Natural killer cell treated with Interleukin-12 subunit alpha and Interleukin-12 subunit beta and Interleukin-15 and Interleukin-18, amount 100 ng/mL, for 72 hours (primary cell): ENCODE data around the gene SGO2. TPM values are rescaled to one million over a fixed set of nuclear protein-coding genes. Genes with fewer than 3 reads are reported as not detected.

ENCODE experiments used
- ATAC-seq, 2 donors: fragments of 150-1000 bp; cut with Tn5 transposase in 1 of 2; sonication (Bioruptor Pico), chemical (Tn5 transposase) in 1 of 2; 2 replicates each; pipeline ENCODE4 v1.10.0; 2021
- DNase-seq: peaks from one replicate; pipeline ENCODE4 v3.0.0; 2022; ENCODE audit warnings: low spot score
- H3K27ac Mint-ChIP-seq, 2 donors: 1 replicate in 1 of 2; 2 replicates in 1 of 2; pipeline ENCODE4 v1.8.0; 2022; ENCODE audit warnings: mixed read lengths in 2 of 2, mild to moderate bottlenecking in 1 of 2, moderate library complexity in 1 of 2
- H3K27me3 Mint-ChIP-seq, 2 donors: 1 replicate in 1 of 2; 2 replicates in 1 of 2; pipeline ENCODE4 v1.8.0; 2022; ENCODE audit warnings: mixed read lengths in 2 of 2
- H3K36me3 Mint-ChIP-seq: one replicate; pipeline ENCODE4 v1.8.0; 2022; ENCODE audit warnings: mixed read lengths
- H3K4me1 Mint-ChIP-seq, 2 donors: 1 replicate in 1 of 2; 2 replicates in 1 of 2; pipeline ENCODE4 v1.8.0; 2022; ENCODE audit warnings: low read depth in 2 of 2, mixed read lengths in 2 of 2, mild to moderate bottlenecking in 1 of 2
- H3K4me3 Mint-ChIP-seq: one replicate; pipeline ENCODE4 v1.8.0; 2022; ENCODE audit warnings: mixed read lengths
- H3K9me3 Mint-ChIP-seq: 2 replicates; pipeline ENCODE4 v1.8.0; 2022; ENCODE audit warnings: mixed read lengths
- total RNA-seq, 2 donors: library from RNA; stranded (reverse); gene quantifications; one replicate each; pipeline ENCODE4 v1.2.3, GENCODE V29; 2022

SGO2 gene, protein sequence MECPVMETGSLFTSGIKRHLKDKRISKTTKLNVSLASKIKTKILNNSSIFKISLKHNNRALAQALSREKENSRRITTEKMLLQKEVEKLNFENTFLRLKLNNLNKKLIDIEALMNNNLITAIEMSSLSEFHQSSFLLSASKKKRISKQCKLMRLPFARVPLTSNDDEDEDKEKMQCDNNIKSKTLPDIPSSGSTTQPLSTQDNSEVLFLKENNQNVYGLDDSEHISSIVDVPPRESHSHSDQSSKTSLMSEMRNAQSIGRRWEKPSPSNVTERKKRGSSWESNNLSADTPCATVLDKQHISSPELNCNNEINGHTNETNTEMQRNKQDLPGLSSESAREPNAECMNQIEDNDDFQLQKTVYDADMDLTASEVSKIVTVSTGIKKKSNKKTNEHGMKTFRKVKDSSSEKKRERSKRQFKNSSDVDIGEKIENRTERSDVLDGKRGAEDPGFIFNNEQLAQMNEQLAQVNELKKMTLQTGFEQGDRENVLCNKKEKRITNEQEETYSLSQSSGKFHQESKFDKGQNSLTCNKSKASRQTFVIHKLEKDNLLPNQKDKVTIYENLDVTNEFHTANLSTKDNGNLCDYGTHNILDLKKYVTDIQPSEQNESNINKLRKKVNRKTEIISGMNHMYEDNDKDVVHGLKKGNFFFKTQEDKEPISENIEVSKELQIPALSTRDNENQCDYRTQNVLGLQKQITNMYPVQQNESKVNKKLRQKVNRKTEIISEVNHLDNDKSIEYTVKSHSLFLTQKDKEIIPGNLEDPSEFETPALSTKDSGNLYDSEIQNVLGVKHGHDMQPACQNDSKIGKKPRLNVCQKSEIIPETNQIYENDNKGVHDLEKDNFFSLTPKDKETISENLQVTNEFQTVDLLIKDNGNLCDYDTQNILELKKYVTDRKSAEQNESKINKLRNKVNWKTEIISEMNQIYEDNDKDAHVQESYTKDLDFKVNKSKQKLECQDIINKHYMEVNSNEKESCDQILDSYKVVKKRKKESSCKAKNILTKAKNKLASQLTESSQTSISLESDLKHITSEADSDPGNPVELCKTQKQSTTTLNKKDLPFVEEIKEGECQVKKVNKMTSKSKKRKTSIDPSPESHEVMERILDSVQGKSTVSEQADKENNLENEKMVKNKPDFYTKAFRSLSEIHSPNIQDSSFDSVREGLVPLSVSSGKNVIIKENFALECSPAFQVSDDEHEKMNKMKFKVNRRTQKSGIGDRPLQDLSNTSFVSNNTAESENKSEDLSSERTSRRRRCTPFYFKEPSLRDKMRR
- total RNA-seq, result 10 to 100 TPM; 18.2 to 31.0 TPM

DNA sequence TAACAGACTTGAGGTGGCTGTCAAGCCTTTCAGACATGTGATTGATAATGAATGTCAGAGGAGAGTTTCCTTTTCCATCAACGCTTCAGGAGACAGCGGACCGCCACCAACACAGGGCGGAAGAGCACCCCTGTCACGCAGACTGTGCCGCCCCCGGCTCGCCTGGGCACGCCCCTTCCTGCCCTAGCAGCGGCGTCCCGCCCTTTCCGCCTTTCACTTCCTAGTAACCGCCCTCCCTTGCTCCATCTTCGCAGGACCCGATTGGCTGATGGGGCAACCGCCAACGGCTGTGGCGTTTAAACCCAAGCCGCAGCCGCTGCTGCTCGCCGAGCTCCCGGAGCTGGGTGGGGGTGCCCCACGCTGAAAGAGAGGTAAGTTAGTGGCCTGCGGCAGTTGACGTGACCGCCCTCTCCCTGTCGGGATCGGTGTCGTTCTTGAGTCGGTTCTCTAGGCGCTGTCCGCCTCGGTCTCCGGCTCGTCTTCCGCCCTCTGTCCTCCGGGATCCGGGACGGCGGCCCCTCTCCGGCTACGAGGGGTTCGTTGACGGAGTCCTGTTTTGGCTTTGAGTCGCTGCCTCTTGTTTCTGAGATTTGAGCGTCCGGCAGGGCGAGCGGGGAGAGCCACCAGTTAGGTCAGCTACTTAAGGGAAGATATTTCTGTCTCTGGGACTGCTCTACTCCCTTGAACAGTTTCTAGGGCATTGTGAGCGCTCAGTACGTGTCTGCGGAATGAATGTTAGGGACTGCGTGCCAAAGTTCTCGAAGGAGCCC lies at the start of gene SGO2:
Gene SGO2, plus strand, starts transcription at position 326 of the 770 bp plus-strand sequence. CDS start 6,769 bp downstream, outside the sequence.
- ATAC-seq (peak; percentile 100), DNase-seq (peak; percentile 99)
- Mint-ChIP-seq H3K27ac (peak within 1 kb of the TSS; percentile 96 to 97), H3K36me3 (peaks cover 4% of the 10 kb centered on the region), H3K27me3 (peaks cover 4 to 8% of the 10 kb centered on the region in 2 donors), H3K9me3 (no peaks in the 10 kb centered on the region), H3K4me1 (peaks cover 13 to 34% of the 10 kb centered on the region in 2 donors), H3K4me3 (peak within 1 kb of the TSS; percentile 99)

GRCh38 chr2:200476836-200477235 lies 49.2 kb upstream of the SGO2 start:
- Mint-ChIP-seq H3K4me1 (no peaks in the 10 kb centered on the region), H3K27ac (no peak overlapping the region), H3K4me3 (no peak overlapping the region), H3K9me3 (no peaks in the 10 kb centered on the region), H3K27me3 (no peaks in the 10 kb centered on the region), H3K36me3 (no peaks in the 10 kb centered on the region)
- no peak for DNase-seq
- no peak for ATAC-seq

- no peaks in the 10 kb centered on the region for H3K9me3 Mint-ChIP-seq
- no peak overlapping the region for H3K4me3 Mint-ChIP-seq
- H3K36me3 Mint-ChIP-seq, result no peaks in the 10 kb centered on the region
- no peaks in the 10 kb centered on the region for H3K4me1 Mint-ChIP-seq
- H3K27ac Mint-ChIP-seq, result no peak overlapping the region
- DNase-seq, result no peak
- no peaks in the 10 kb centered on the region for H3K27me3 Mint-ChIP-seq
- no peak for ATAC-seq
Measured at GRCh38 chr2:200477667-200478131, 48.3 kb upstream of the SGO2 start.

DNA sequence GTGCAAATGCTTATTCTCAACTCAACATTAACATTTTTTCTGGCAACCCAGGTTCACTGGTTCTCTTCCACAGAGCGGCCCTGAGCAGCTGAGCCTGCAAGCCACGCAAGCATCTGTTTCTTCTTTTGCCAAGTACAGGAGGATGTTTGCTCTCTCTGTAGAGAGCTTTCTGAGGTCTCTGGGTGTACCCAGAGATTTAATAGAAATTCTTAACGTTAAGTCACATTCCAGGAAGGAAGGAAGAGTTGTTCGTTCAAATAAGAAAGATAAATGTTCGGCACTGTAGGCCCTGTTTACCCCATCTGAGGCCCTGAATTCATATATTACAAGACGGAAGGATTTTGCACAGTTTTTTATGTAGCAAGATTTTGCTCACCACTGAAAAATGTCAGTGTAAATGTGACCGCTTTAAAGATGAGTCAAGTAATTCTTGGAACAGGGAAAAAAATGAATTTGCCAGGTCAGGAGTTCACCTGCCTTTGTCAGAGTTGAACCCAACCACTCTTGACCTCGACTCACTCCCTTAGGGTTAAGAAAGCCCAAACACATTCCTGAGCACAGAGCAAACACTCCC lies 46.2 kb upstream of the SGO2 start:
- Mint-ChIP-seq H3K4me3 (no peak overlapping the region), H3K27me3 (peaks cover 0 to 2% of the 10 kb centered on the region in 2 donors), H3K36me3 (no peaks in the 10 kb centered on the region), H3K4me1 (no peaks in the 10 kb centered on the region), H3K27ac (peak overlapping the region in 1 of 2 donors; percentile 48), H3K9me3 (no peaks in the 10 kb centered on the region)
- DNase-seq (no peak), ATAC-seq (peak in 1 of 2 donors; percentile 50)

GRCh38 chr2:200482194-200482593 lies 43.8 kb upstream of the SGO2 start:
- H3K27me3 Mint-ChIP-seq, result peaks cover 0 to 2% of the 10 kb centered on the region in 2 donors
- no peaks in the 10 kb centered on the region for H3K4me1 Mint-ChIP-seq
- H3K36me3 Mint-ChIP-seq, result no peaks in the 10 kb centered on the region
- no peak for DNase-seq
- H3K4me3 Mint-ChIP-seq, result no peak overlapping the region
- H3K9me3 Mint-ChIP-seq, result no peaks in the 10 kb centered on the region
- no peak for ATAC-seq
- no peak overlapping the region for H3K27ac Mint-ChIP-seq

DNA sequence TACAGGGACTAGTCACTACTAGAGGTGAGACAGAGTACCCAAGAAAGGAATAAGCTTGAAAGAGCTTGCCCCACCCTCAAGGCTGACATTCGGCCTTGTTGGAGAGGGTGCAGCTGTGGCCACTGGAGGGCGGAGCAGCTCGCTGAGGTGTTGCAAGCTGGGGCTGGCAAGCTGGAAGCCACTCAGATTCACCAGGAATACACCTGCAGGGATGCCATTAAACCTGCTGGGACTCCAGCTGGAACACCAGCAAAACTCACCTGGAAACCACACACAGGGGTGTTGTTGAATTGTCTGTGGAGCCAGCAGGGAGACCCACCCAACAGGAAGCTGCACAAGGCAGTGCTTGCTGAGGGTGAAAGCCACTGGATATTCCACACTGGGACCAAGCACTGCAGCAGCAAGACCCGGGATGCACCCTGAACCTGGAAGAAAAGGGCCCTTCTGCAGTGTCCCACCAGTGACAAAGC lies 42.2 kb upstream of the SGO2 start:
- no peak for DNase-seq
- no peak for ATAC-seq
- Mint-ChIP-seq H3K4me1 (no peaks in the 10 kb centered on the region), H3K4me3 (no peak overlapping the region), H3K36me3 (no peaks in the 10 kb centered on the region), H3K27ac (no peak overlapping the region), H3K27me3 (peaks cover 0 to 2% of the 10 kb centered on the region in 2 donors), H3K9me3 (no peaks in the 10 kb centered on the region)

DNA sequence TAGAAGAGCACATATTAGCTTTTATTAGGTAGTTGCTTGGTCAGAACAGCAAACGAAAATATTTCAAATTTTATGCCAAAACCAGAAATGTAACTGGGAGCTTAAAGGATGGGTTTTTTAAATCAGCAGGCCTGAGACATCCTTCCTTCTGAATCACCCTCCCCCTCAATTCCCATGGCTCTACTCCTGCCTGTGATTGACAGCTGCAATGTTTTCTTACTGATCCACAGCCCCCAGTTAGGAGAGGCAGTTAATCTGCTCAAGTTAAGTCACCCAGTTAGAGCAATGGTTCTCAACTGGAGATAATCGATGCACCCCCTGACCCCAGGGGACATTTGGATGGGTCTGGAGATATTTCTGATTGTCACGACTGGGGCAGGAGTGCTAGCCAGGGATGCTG lies 41.1 kb upstream of the SGO2 start:
- Mint-ChIP-seq H3K9me3 (no peaks in the 10 kb centered on the region), H3K27me3 (peaks cover 0 to 2% of the 10 kb centered on the region in 2 donors), H3K36me3 (no peaks in the 10 kb centered on the region), H3K27ac (no peak overlapping the region), H3K4me1 (no peaks in the 10 kb centered on the region), H3K4me3 (no peak overlapping the region)
- ATAC-seq, result no peak
- no peak for DNase-seq

DNA sequence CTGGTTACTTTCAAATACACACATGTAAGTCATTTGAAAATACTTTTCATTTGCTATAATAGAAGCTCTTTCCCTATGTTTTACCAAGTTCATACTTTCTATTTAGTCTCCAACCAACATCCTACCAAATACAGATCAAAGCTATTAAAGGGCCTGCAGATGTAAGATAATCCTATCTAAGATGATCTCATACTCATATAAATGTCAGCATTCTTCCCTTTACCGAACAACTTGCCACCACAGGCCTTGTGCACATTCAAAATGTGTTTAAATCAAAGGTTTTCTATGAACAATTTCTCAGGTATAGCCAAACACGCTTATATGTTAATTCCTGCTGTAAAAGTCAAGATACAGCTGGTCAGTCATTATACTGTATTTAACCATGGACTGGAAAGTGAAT lies 39.5 kb upstream of the SGO2 start:
- H3K9me3 Mint-ChIP-seq, result no peaks in the 10 kb centered on the region
- H3K4me3 Mint-ChIP-seq, result no peak overlapping the region
- H3K36me3 Mint-ChIP-seq, result peaks cover 5% of the 10 kb centered on the region
- H3K4me1 Mint-ChIP-seq, result no peaks in the 10 kb centered on the region
- no peak for DNase-seq
- no peak overlapping the region for H3K27ac Mint-ChIP-seq
- no peak for ATAC-seq
- peaks cover 0 to 2% of the 10 kb centered on the region in 2 donors for H3K27me3 Mint-ChIP-seq

- no peaks in the 10 kb centered on the region for H3K27me3 Mint-ChIP-seq
- no peaks in the 10 kb centered on the region for H3K4me1 Mint-ChIP-seq
- H3K4me3 Mint-ChIP-seq, result no peak overlapping the region
- peaks cover 15% of the 10 kb centered on the region for H3K36me3 Mint-ChIP-seq
- no peak overlapping the region for H3K27ac Mint-ChIP-seq
- DNase-seq (no peak), ATAC-seq (no peak)
- no peaks in the 10 kb centered on the region for H3K9me3 Mint-ChIP-seq
Measured at GRCh38 chr2:200488169-200488568, 37.8 kb upstream of the SGO2 start.

DNA sequence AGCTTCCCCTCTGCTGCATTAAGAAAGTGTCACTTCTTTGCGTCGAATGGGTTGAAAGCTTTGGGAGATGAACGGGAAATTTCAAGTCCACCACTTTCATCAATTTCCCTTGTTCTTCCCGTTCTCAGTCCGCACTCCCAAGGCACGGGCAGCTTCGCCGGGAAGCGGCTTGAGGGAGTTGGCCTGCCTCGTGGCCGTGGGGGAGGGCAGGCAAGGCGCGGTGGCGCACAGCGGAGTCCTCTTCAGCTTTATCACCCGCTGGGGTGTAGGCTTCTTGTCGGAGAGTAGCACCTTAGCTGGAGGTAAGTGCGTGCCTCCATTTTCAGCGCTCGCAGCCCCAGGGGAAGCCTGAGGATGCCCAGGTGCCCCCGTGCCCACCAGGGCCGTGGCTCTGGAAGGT lies 36.0 kb upstream of the SGO2 start:
- H3K9me3 Mint-ChIP-seq, result no peaks in the 10 kb centered on the region
- peaks cover 15% of the 10 kb centered on the region for H3K36me3 Mint-ChIP-seq
- no peak overlapping the region for H3K4me3 Mint-ChIP-seq
- no peaks in the 10 kb centered on the region for H3K4me1 Mint-ChIP-seq
- H3K27me3 Mint-ChIP-seq, result no peaks in the 10 kb centered on the region
- H3K27ac Mint-ChIP-seq, result no peak overlapping the region
- DNase-seq (no peak), ATAC-seq (no peak)

DNA sequence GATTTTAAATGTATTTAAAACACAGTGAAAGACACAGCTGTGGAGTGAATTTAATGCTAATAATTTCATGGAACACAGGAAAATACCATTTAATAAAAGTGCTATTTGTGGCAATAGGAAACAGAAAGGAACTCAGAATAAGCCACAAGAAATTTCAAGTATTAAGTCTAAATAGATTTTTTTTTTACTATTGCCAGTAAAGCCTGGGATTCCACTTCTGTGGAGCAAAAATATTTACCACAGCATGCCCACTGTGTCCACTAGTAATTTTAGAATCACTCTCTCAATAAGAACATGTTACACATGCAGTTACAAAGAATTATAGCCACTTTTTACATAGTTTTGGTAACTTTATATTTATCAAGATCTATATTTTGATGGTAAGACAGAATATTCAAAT lies 33.4 kb upstream of the SGO2 start:
- H3K36me3 Mint-ChIP-seq, result peaks cover 16% of the 10 kb centered on the region
- H3K4me1 Mint-ChIP-seq, result no peaks in the 10 kb centered on the region
- no peak overlapping the region for H3K27ac Mint-ChIP-seq
- no peaks in the 10 kb centered on the region for H3K27me3 Mint-ChIP-seq
- H3K9me3 Mint-ChIP-seq, result no peaks in the 10 kb centered on the region
- DNase-seq, result no peak
- H3K4me3 Mint-ChIP-seq, result no peak overlapping the region
- no peak for ATAC-seq

GRCh38 chr2:200494048-200494447 lies 32.0 kb upstream of the SGO2 start:
- DNase-seq, result no peak
- ATAC-seq, result no peak
- Mint-ChIP-seq H3K27ac (no peak overlapping the region), H3K36me3 (peaks cover 28% of the 10 kb centered on the region), H3K9me3 (no peaks in the 10 kb centered on the region), H3K27me3 (no peaks in the 10 kb centered on the region), H3K4me1 (peaks cover 0 to under 1% of the 10 kb centered on the region in 2 donors), H3K4me3 (no peak overlapping the region)
